NCI-H446 (cell line): ENCODE results near the gene CSNK2A1.

ENCODE experiments used
- DNase-seq, 2 experiments: peaks; one replicate each; lab custom pipeline; 2025; lab: John Stamatoyannopoulos, UW

Gene CSNK2A1

GRCh38 chr20:430091-430999 is 113.2 kb downstream of the CSNK2A1 start:
- no peak for DNase-seq

- no peak for DNase-seq
Measured at GRCh38 chr20:428658-429200, 114.9 kb downstream of the CSNK2A1 start.

GRCh38 chr20:427849-428657 is 115.5 kb downstream of the CSNK2A1 start:
- DNase-seq: no peak

GRCh38 chr20:427401-427800 is 116.2 kb downstream of the CSNK2A1 start:
- DNase-seq: no peak

GRCh38 chr20:426566-426965 is 117.0 kb downstream of the CSNK2A1 start:
- DNase-seq: no peak
